ENCODE measurements around the gene TMEM240.

GRCh38 chr1:1567152-1567875 is 26.9 kb upstream of the TMEM240 start:
- TF ChIP-seq, protein P1, sequence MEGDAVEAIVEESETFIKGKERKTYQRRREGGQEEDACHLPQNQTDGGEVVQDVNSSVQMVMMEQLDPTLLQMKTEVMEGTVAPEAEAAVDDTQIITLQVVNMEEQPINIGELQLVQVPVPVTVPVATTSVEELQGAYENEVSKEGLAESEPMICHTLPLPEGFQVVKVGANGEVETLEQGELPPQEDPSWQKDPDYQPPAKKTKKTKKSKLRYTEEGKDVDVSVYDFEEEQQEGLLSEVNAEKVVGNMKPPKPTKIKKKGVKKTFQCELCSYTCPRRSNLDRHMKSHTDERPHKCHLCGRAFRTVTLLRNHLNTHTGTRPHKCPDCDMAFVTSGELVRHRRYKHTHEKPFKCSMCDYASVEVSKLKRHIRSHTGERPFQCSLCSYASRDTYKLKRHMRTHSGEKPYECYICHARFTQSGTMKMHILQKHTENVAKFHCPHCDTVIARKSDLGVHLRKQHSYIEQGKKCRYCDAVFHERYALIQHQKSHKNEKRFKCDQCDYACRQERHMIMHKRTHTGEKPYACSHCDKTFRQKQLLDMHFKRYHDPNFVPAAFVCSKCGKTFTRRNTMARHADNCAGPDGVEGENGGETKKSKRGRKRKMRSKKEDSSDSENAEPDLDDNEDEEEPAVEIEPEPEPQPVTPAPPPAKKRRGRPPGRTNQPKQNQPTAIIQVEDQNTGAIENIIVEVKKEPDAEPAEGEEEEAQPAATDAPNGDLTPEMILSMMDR (IDR thresholded peaks at IDR 0.05; ENCODE audit: insufficient read depth, low read depth, low read length): no peak
- no peak for TF ChIP-seq EZH2 (IDR thresholded peaks at IDR 0.05; ENCODE audit: insufficient read depth, low read length)

Data from astrocyte (in vitro differentiated cells and primary cell).